SU-DHL-6 (cell line): ENCODE measurements around the gene COL4A2.

Source experiments
- H2AFZ ChIP-seq: fragments of 200-600 bp; sonication (generic); 2 replicates; pipeline ENCODE4 v1.6.1; 2014; ENCODE audit warnings: low read depth, mild to moderate bottlenecking, moderate library complexity, mixed read lengths, antibody characterized with exemption, low read length; ENCODE audit not compliant: severe bottlenecking
- H3F3A ChIP-seq: fragments of 200-600 bp; shearing (Covaris generic); 2 replicates; pipeline ENCODE4 v1.6.0; 2016; ENCODE audit warnings: antibody characterized with exemption, mild to moderate bottlenecking; ENCODE audit not compliant: insufficient read depth
- H3K27ac ChIP-seq: fragments of 200-600 bp; sonication (generic); 2 replicates; pipeline ENCODE4 v1.5.1; 2016; ENCODE audit warnings: low read depth, mild to moderate bottlenecking, low read length, moderate library complexity, mixed read lengths
- H3K27me3 ChIP-seq: fragments of 200-600 bp; sonication (generic), shearing (Covaris generic); 2 replicates; pipeline ENCODE4 v1.6.0; 2014; ENCODE audit warnings: mild to moderate bottlenecking, low read length
- H3K36me3 ChIP-seq: fragments of 200-600 bp; sonication (generic); 2 replicates; pipeline ENCODE4 v1.6.1; 2014; ENCODE audit warnings: mild to moderate bottlenecking, low read length, mixed read lengths
- H3K4me2 ChIP-seq: fragments of 300-600, 200-600 bp; shearing (Covaris generic), sonication (generic); 2 replicates; pipeline ENCODE4 v1.6.0; 2014; ENCODE audit warnings: low read length, low read depth, mild to moderate bottlenecking; ENCODE audit not compliant: poor library complexity, severe bottlenecking
- H3K4me3 ChIP-seq: fragments of 200-600 bp; sonication (generic); 2 replicates; pipeline ENCODE4 v1.5.1; 2014; ENCODE audit warnings: antibody characterized with exemption, low read length, mild to moderate bottlenecking, mixed read lengths; ENCODE audit not compliant: insufficient read depth, poor library complexity, severe bottlenecking
- H3K79me2 ChIP-seq: fragments of 200-600 bp; sonication (generic); 2 replicates; pipeline ENCODE4 v1.6.1; 2014; ENCODE audit warnings: mild to moderate bottlenecking, low read length, moderate library complexity; ENCODE audit not compliant: insufficient read depth
- H3K9ac ChIP-seq: fragments of 200-600 bp; sonication (generic); 2 replicates; pipeline ENCODE4 v1.7.0; 2014; ENCODE audit warnings: mild to moderate bottlenecking, low read length
- H3K9me2 ChIP-seq: fragments of 200-600 bp; sonication (generic); replicated peaks from 2 replicates; pipeline ENCODE4 v1.6.1; 2014; ENCODE audit warnings: low read length; ENCODE audit not compliant: insufficient read depth
- H3K9me3 ChIP-seq: fragments of 200-600 bp; sonication (generic); 2 replicates; pipeline ENCODE4 v1.6.1; 2014; ENCODE audit warnings: low read length, mixed read lengths; ENCODE audit not compliant: insufficient read depth
- H4K20me1 ChIP-seq: fragments of 200-600 bp; sonication (generic); 2 replicates; pipeline ENCODE4 v1.6.1; 2014; ENCODE audit warnings: low read depth, mild to moderate bottlenecking, antibody characterized with exemption, low read length, moderate library complexity, mixed read lengths
- CTCF ChIP-seq: fragments of 200-600 bp; sonication (generic); IDR thresholded peaks from one replicate; pipeline ENCODE4 v1.5.1; 2017; ENCODE audit warnings: antibody characterized with exemption, mild to moderate bottlenecking, low read length, moderate library complexity; ENCODE audit not compliant: insufficient read depth, poor library complexity, severe bottlenecking
- EZH2phosphoT487 ChIP-seq: fragments of 200-600 bp; sonication (generic), shearing (Covaris generic); conservative IDR thresholded peaks from 2 replicates; pipeline ENCODE4 v1.6.1; 2018; ENCODE audit warnings: mild to moderate bottlenecking, antibody characterized with exemption, low read length, moderate library complexity, mixed read lengths

COL4A2 gene

GRCh38 chr13:110266431-110266809 lies 40.7 kb upstream of the COL4A2 start:
- H3K27ac ChIP-seq = no peak overlapping the region
- H3K9me3 ChIP-seq = no peaks in the 10 kb centered on the region
- H3K9ac ChIP-seq = no peak overlapping the region
- no peaks in the 10 kb centered on the region for H3K27me3 ChIP-seq
- H3K4me3 ChIP-seq = no peak overlapping the region
- no peak for TF ChIP-seq EZH2phosphoT487
- no peak for TF ChIP-seq CTCF
- no peaks in the 10 kb centered on the region for H3F3A ChIP-seq
- no peaks in the 10 kb centered on the region for H3K9me2 ChIP-seq
- H3K36me3 ChIP-seq = no peaks in the 10 kb centered on the region
- H3K4me2 ChIP-seq = no peak overlapping the region
- no peaks in the 10 kb centered on the region for H3K79me2 ChIP-seq
- H4K20me1 ChIP-seq = no peaks in the 10 kb centered on the region
- no peak overlapping the region for H2AFZ ChIP-seq

GRCh38 chr13:110266983-110267382 lies 40.1 kb upstream of the COL4A2 start:
- Histone ChIP-seq H3K27me3 (no peaks in the 10 kb centered on the region), H3K9me3 (no peaks in the 10 kb centered on the region), H3K4me2 (no peak overlapping the region), H3K36me3 (no peaks in the 10 kb centered on the region), H3K4me3 (no peak overlapping the region), H4K20me1 (no peaks in the 10 kb centered on the region), H3F3A (no peaks in the 10 kb centered on the region), H2AFZ (no peak overlapping the region), H3K79me2 (no peaks in the 10 kb centered on the region), H3K27ac (no peak overlapping the region), H3K9ac (no peak overlapping the region), H3K9me2 (no peaks in the 10 kb centered on the region)
- TF ChIP-seq EZH2phosphoT487 (no peak), CTCF (no peak)

- Histone ChIP-seq H3K4me2 (no peak overlapping the region), H3K9ac (no peak overlapping the region), H3K27me3 (no peaks in the 10 kb centered on the region), H3F3A (no peaks in the 10 kb centered on the region), H2AFZ (no peak overlapping the region), H3K9me3 (no peaks in the 10 kb centered on the region), H3K27ac (no peak overlapping the region), H3K36me3 (no peaks in the 10 kb centered on the region), H4K20me1 (no peaks in the 10 kb centered on the region), H3K9me2 (no peaks in the 10 kb centered on the region), H3K79me2 (no peaks in the 10 kb centered on the region), H3K4me3 (no peak overlapping the region)
- no peak for TF ChIP-seq EZH2phosphoT487
- TF ChIP-seq CTCF = no peak
These were observed 39.0 kb upstream of the COL4A2 start for GRCh38 chr13:110268061-110268460.
